Measurements from ENCODE around the gene CTNNA2. TPM values are rescaled to one million over a fixed set of nuclear protein-coding genes. Genes with fewer than 3 reads are reported as not detected.

Gene CTNNA2
- polyA plus RNA-seq, 1 of the 3 experiments (the other 2 are of a cell fraction), result 0.30 TPM

- Histone ChIP-seq H3K4me3 (ENCODE audit: low read depth in 2 of 2, low read length in 1 of 2) (no peak overlapping the region), H3F3A (replicated peaks; ENCODE audit: insufficient read depth) (no peaks in the 10 kb centered on the region), H3K9me3 (no peaks in the 10 kb centered on the region), H3K4me1 (ENCODE audit: control insufficient read depth in 1 of 2, insufficient read depth in 2 of 2, low read depth in 1 of 2, low read length in 1 of 2) (no peaks in the 10 kb centered on the region), H2AFZ (ENCODE audit: low read depth) (no peak overlapping the region), H4K20me1 (ENCODE audit: insufficient read depth) (no peaks in the 10 kb centered on the region), H3K9ac (no peak overlapping the region), H3K79me2 (ENCODE audit: insufficient read depth) (no peaks in the 10 kb centered on the region), H3K4me2 (no peak overlapping the region), H3K27me3 (ENCODE audit: insufficient read depth) (no peaks in the 10 kb centered on the region), H3K36me3 (replicated peaks in 1 of 2; ENCODE audit: control insufficient read depth in 1 of 2, insufficient read depth in 2 of 2, low read length in 1 of 2) (no peaks in the 10 kb centered on the region), H3K9me2 (no peaks in the 10 kb centered on the region), H3K27ac (ENCODE audit: low read depth in 2 of 2, low read length in 1 of 2) (no peak overlapping the region)
- TF ChIP-seq RFX5 (IDR thresholded peaks at IDR 0.05; ENCODE audit: low read length), result no peak
- no peak for TF ChIP-seq POLR2AphosphoS5 (IDR thresholded peaks at IDR 0.05; ENCODE audit: low read depth, low read length)
- no peak for TF ChIP-seq RAD21 (IDR thresholded peaks at IDR 0.05; ENCODE audit: low read length)
- no peak for TF ChIP-seq CTCF (IDR thresholded peaks at IDR 0.05)
- no peak for TF ChIP-seq YY1 (IDR thresholded peaks at IDR 0.05; ENCODE audit: low read depth)
- TF ChIP-seq SMC3 (IDR thresholded peaks at IDR 0.05; ENCODE audit: low read depth, low read length), result no peak
- TF ChIP-seq PBX3 (IDR thresholded peaks at IDR 0.05), result no peak
- no peak for TF ChIP-seq FOXM1 (IDR thresholded peaks at IDR 0.05; ENCODE audit: low read depth)
- TF ChIP-seq RXRA (IDR thresholded peaks at IDR 0.05; ENCODE audit: borderline replicate concordance, low read depth), result no peak
- TF ChIP-seq GABPA (IDR thresholded peaks at IDR 0.05; ENCODE audit: low read depth), result no peak
- TF ChIP-seq MXI1 (IDR thresholded peaks at IDR 0.05; ENCODE audit: low read depth, low read length), result no peak
- TF ChIP-seq ELF1 (IDR thresholded peaks at IDR 0.05), result no peak
- no peak for TF ChIP-seq TAF1 (IDR thresholded peaks at IDR 0.05; ENCODE audit: borderline replicate concordance, low read depth, low read length)
- no peak for TF ChIP-seq MEF2A (IDR thresholded peaks at IDR 0.05; ENCODE audit: borderline replicate concordance, low read depth)
- TF ChIP-seq FOXJ3 (CRISPR knock-in tag; IDR thresholded peaks at IDR 0.05), result no peak
- no peak for TF ChIP-seq TEAD4 (IDR thresholded peaks at IDR 0.05; ENCODE audit: borderline replicate concordance, insufficient read depth)
- POLR2A ChIA-PET, result no interaction called here
- WGBS (ENCODE audit: low lambda C conversion rate), result 32% methylated on average over 3 of the region's 3 CpGs
- CTCF ChIA-PET, result no interaction called here
- DNase-seq, result no peak
These were observed 109.7 kb downstream of the CTNNA2 start for GRCh38 chr2:79622508-79622907.

- DNase-seq, result no peak
- H3F3A ChIP-seq (replicated peaks; ENCODE audit: insufficient read depth), result no peaks in the 10 kb centered on the region
- TF ChIP-seq MXI1 (IDR thresholded peaks at IDR 0.05; ENCODE audit: low read depth, low read length), result no peak
- TF ChIP-seq RXRA (IDR thresholded peaks at IDR 0.05; ENCODE audit: borderline replicate concordance, low read depth), result no peak
- TF ChIP-seq NFIC (IDR thresholded peaks at IDR 0.05; ENCODE audit: borderline replicate concordance), result no peak
- no peaks in the 10 kb centered on the region for H3K4me1 ChIP-seq (ENCODE audit: control insufficient read depth in 1 of 2, insufficient read depth in 2 of 2, low read depth in 1 of 2, low read length in 1 of 2)
- H3K27ac ChIP-seq (ENCODE audit: low read depth in 2 of 2, low read length in 1 of 2), result no peak overlapping the region
- H3K9me3 ChIP-seq, result no peaks in the 10 kb centered on the region
- H2AFZ ChIP-seq (ENCODE audit: low read depth), result no peak overlapping the region
- H3K79me2 ChIP-seq (ENCODE audit: insufficient read depth), result no peaks in the 10 kb centered on the region
- 65% methylated on average over 5 of the region's 5 CpGs for WGBS (ENCODE audit: low lambda C conversion rate)
- H3K9ac ChIP-seq, result no peak overlapping the region
- H3K27me3 ChIP-seq (ENCODE audit: insufficient read depth), result no peaks in the 10 kb centered on the region
- H3K4me2 ChIP-seq, result no peak overlapping the region
- H3K36me3 ChIP-seq (replicated peaks in 1 of 2; ENCODE audit: control insufficient read depth in 1 of 2, insufficient read depth in 2 of 2, low read length in 1 of 2), result no peaks in the 10 kb centered on the region
- H3K9me2 ChIP-seq, result peaks cover under 1% of the 10 kb centered on the region; the same call in 1 of the 2 replicates
- H4K20me1 ChIP-seq (ENCODE audit: insufficient read depth), result no peaks in the 10 kb centered on the region
- no peak overlapping the region for H3K4me3 ChIP-seq (ENCODE audit: low read depth in 2 of 2, low read length in 1 of 2)
- POLR2A ChIA-PET, result no interaction called here
- CTCF ChIA-PET, result interaction anchor here (0.8 kb wide), 1 partner anchor 1206 kb away, joined by 3 read pairs; no protein-coding TSS in a partner anchor
These were observed 114.4 kb downstream of the CTNNA2 start for GRCh38 chr2:79627237-79627636.

All from SK-N-SH (cell line).